HG03060 (cell line): ENCODE data around the gene RBM33.
"Not testable (repeated sequence)": the region's sequence is repeated elsewhere in the genome, so short reads cannot be mapped to it uniquely, and the experiment has no call there.

ENCODE experiments used
- ATAC-seq: cut with Tn5 transposase; IDR thresholded peaks from one replicate; pipeline ENCODE4 v1.9.1; 2021; ENCODE audit warnings: low read depth, moderate number of reproducible peaks; ENCODE audit not compliant: unreplicated experiment

Gene RBM33, protein sequence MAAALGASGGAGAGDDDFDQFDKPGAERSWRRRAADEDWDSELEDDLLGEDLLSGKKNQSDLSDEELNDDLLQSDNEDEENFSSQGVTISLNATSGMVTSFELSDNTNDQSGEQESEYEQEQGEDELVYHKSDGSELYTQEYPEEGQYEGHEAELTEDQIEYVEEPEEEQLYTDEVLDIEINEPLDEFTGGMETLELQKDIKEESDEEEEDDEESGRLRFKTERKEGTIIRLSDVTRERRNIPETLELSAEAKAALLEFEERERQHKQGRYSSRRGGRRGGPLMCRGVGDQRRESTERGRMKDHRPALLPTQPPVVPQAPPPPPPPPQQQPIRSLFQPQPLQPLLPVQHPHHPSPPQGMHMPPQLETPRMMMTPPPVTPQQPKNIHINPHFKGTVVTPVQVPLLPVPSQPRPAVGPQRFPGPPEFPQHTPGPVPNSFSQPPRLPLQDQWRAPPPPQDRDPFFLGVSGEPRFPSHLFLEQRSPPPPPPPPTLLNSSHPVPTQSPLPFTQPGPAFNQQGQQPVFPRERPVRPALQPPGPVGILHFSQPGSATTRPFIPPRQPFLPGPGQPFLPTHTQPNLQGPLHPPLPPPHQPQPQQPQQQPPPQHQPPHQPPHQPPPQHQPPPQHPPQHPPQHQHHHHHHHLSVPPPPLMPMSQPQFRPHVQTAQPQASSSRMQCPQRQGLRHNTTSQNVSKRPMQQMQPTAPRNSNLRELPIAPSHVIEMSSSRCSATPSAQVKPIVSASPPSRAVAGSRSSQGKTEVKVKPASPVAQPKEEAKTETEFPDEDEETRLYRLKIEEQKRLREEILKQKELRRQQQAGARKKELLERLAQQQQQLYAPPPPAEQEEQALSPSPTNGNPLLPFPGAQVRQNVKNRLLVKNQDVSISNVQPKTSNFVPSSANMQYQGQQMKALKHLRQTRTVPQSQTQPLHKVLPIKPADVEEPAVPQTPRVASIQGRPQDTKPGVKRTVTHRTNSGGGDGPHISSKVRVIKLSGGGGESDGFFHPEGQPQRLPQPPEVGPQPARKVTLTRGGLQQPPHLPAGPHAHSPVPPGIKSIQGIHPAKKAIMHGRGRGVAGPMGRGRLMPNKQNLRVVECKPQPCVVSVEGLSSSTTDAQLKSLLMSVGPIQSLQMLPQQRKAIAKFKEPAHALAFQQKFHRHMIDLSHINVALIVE

DNA sequence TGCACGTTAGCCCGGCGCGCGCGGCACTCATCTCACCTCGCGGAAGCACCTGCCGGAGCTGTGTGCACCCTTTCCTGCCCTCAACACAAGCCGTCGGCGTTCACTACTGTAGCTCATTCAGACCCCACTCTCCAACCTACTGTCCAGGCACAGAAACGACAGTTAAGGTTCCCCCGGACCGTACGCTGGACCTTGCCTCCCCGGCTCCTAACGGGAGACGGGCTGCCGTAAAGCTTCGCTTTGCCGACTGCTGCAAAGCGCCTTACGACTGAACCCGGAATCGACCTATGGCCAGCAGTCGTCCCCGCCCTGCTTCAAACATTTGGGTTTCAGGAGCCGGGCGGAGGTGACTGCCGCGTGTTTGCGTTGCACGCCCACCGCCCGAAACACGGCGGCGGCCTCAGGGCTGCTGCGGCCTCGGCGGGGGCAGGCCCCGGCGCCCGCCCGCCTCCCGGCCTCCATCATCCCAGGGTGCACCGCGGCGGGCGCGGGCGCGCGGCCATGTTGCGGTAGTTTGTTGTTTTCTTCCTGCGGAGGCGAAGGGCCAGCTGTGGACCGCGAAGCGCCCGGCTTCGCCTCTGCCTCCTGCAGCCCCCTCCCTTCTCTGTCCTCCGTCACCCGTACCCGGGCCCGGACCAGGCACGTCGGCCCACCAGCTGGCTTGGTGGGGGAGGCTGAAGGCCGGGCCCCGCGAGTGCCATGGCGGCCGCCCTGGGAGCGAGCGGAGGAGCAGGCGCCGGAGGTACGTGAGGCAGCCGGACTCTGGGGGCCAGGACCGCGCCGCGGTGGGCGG is at the start of gene RBM33:
RBM33 (plus strand) TSS at position 484 of the 793 bp plus-strand sequence; CDS start at position 700, 216 bp downstream.
- peak; percentile 63 for ATAC-seq

DNA sequence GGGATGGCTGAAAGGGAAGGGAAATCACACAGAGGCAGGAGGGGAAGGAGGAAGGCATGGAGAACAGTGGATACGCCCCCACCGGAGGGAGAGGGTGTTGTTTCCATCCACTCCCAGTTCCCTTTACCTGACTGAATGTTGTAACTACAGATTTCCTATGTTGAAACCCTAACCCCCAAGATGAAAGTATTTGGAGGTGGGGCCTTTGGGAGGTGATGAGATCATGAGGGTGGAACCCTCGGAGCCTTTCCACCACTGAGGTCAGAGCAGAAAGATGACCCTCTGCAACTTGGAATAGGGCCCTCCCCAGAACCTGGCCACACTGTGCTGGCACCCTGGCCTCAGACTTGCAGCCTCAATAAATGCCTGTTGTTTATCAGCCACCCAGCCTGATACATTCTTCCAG is 49.5 kb upstream of the RBM33 start:
- ATAC-seq: no peak

GRCh38 chr7:155597753-155598140 is 46.7 kb upstream of the RBM33 start:
- ATAC-seq: no peak

GRCh38 chr7:155598810-155599210 is 45.7 kb upstream of the RBM33 start:
- ATAC-seq: no peak

DNA sequence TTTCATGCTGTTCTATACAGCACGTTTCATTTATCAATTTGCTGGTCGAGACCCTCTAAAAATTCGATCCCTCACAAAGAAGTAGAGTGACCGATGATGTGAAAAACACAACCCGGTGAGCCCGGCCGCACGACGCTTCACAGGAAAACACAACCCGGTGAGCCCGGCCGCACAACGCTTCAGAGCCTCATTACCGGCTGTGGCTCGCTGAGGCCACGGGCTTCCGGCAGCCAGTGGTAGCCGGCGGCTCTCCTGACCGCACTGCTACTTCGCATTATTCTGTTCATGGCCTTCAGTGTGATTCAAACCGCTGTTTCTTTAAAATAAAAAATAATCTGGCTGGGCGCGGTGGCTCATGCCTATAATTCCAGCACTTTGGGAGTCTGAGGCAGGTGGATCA is 42.3 kb upstream of the RBM33 start:
- no peak for ATAC-seq

GRCh38 chr7:155602750-155603149 is 41.7 kb upstream of the RBM33 start:
- no peak for ATAC-seq

DNA sequence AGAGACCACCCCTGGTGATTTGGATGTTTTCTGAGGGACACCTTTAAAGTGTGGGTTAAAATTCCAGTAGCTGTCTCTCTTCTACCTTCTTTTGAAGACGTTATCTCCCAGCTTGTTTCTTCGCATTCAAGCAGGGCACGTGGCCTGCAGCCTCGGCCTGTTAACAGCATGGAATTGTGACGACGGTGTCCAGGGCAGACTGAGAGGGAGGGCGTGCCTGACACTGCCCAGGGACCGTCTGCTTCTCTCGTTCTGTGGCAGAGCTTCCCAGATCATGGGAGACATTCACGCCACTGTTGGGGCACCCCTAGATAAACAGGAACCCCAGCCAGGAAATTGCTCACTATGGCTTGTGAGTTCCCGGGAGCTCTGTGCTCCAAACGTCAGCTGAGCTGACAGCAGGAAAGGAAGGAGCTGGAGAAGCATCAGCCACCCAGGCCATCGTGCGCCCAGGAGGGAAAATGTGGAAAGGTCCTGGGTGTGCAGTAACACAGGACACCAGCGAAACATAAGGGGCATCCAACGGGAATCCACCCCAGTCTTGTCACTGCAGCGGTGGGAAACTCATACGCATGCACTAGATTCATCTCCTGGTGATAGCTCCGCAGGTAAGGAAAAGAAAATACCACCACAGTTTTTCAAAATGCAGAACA is 41.1 kb upstream of the RBM33 start:
- no peak for ATAC-seq

DNA sequence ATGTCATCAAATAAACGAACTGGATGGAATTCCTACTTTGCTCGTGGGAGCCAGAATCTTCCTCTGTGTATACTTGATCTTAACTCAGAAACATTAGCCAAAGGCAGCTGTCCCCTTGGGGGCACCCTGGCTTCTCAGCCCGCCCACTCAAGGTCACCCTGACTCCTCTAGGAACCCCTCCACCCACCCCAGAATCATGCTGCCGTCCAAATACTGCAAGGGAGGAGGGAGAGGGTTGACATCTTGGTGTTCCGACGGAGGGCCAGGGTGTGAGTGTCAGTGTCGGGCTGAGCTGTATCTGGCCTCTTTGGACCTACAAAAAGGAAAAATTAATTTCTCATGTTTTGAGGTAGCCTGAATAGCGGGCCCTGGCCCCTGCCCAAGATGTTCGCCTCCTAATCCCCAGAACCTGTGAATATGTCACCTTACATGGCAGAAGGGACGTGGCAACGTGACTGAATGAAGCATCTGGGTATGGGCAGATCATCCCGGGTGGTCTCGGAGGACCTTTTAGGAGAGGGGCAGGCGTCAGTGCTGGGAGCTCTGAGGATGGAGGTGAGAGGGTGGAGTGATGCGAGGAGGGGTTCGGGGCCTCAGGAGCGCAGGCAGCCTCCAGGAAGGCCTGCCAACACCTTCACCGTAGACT is 40.5 kb upstream of the RBM33 start:
- ATAC-seq: no peak

DNA sequence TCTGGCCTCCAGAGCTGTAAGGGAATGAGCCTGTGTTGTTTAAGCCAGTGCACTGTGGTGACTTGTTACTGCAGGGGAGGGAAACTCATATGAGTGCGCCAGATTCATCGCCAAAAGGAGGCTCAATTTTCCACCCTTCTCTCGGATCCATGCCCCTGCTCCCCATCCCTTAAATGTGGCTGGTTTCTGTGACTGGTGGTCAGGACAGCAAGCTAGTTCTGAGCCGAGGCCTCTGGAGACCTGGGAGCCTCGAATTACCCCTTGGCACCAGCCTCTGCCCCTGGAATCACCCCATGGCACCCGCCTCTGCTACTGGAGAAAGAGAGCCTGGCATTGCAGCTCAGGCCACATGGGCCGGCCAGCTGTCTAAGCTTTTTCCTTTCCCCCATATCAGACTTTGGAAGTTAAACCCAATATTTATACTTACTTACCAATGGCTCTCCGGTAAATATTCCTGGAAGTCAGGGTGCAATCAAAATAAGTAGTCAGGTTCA is 39.9 kb upstream of the RBM33 start:
- no peak for ATAC-seq

DNA sequence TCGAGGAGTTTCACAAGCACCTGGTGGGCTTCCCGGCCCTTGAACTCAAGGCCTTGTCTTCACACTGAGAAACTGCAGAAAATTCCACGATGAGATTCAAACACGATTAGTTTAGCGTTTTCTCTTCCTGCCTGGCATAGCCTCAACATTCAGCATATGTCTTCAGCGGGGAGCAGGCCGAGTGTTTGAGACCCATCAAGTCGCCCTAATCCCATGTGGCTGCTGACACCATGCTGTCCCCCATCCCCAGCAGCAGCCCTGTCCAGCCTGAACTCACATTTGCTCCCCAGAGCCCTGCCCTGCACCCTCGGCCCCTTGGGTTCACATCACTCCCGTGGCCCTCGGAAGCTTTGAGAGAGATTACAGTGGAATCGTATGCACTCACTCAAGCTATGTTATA is 35.3 kb upstream of the RBM33 start:
- no peak for ATAC-seq

DNA sequence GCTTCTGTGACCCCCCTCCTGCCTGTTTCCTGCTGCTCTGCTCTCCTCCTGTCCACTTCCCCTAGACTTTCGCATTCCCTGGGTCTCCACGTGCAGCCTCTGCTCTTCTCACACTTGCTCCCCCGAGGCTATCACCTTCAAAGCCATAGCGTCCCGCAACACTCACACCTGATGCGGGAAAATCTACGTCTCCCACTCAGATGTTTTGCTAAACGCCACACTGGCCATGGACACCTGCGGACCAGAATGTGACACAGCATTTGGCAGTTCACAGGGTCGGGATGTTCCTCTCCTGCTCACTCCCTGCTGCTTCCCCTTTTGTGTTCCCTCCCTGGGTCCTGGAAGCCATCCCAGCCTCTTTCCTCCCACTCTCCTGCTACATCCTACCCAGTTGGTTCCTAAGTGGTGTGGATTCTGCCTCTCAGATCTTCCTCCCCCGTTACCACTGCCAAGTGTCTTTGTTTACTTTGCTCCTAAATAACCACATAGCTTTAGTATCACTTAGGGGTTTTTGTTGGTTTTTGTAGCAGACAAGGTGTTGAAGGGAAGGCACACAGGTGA is 33.7 kb upstream of the RBM33 start:
- ATAC-seq: no peak

GRCh38 chr7:155611808-155612447 is 32.5 kb upstream of the RBM33 start:
- ATAC-seq: no peak

DNA sequence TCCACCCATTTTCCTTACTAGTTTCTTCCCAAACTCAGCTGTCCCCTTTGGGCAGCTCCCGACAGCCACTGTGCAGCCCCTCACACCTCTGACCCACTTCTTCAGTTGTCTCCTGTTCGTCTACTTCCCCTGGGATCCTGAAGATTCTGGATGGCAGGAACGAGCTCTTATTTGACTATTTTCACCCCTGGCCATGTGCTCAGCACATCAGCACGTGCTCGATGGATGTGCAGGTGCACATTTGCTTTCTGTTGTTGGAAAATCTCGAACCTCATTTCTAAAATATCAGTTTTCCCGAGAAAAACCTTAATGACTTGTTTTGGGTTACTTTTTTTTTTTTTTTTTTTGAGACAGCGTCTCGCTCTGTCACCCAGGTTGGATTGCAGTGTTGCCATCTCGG is 31.8 kb upstream of the RBM33 start:
- ATAC-seq: no peak

DNA sequence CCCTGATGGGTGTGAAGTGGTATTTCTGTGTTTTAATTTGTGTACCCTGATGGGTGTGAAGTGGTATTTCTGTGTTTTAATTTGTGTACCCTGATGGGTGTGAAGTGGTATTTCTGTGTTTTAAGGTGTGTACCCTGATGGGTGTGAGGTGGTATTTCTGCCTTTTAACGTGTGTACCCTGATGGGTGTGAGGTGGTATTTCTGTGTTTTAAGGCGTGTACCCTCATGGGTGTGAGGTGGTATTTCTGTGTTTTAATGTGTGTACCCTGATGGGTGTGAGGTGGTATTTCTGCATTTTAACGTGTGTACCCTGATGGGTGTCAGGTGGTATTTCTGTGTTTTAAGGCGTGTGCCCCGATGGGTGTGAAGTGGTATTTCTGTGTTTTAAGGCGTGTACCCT is 29.4 kb upstream of the RBM33 start:
- not testable (repeated sequence) for ATAC-seq

DNA sequence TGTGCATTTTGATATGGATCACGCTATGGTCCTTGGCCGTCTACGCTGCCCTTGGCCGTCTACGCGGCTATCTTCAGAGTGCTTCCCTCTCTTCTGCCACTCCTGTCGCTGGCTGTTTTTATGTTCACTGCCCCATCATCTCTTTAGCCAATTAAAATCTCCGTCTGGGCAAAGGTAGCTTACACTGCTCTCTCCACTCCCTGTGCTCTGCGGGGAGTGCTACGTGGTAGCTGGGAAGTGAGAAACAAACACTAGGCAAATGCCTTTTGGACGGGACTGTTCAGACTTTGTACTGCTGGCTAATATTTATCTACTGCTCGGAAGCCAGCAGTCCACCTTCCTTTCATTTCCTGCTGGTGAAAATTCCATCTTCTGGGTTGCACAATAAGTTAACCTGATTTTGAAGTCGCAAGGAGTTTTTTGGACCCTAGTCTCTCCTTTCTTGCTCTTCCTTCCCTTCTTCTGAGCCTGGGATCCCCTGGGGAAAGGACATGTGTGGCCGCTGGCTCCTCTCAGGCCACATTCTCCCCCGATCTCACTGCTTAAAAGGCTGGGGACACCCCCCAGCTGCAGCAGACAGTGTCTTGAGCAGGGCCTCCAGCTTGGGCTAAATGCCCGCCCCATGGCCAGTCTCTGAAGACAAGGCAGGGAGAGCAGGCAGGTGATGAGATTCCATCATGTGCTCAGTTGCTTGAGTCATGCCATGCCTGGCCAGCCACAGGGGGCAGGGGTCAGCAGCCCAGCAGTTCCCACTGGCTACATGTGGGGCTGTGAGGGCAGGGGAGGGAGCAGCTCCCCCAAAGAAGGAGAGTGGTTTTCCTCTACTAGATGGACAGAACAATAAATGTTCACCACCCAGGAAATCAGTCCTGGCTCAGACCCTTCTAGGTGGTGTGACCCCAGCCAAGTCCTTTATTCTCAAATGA is 25.5 kb upstream of the RBM33 start:
- ATAC-seq: no peak

GRCh38 chr7:155619634-155620271 is 24.7 kb upstream of the RBM33 start:
- ATAC-seq: no peak

GRCh38 chr7:155620497-155620896 is 24.0 kb upstream of the RBM33 start:
- ATAC-seq: no peak
